HG02798 (cell line): ENCODE results near the gene SNCAIP.

Experiments used
- ATAC-seq: cut with Tn5 transposase; IDR thresholded peaks from one replicate; pipeline ENCODE4 v1.9.1; 2021; ENCODE audit warnings: mild to moderate bottlenecking; ENCODE audit not compliant: unreplicated experiment, poor library complexity

The SNCAIP gene

DNA sequence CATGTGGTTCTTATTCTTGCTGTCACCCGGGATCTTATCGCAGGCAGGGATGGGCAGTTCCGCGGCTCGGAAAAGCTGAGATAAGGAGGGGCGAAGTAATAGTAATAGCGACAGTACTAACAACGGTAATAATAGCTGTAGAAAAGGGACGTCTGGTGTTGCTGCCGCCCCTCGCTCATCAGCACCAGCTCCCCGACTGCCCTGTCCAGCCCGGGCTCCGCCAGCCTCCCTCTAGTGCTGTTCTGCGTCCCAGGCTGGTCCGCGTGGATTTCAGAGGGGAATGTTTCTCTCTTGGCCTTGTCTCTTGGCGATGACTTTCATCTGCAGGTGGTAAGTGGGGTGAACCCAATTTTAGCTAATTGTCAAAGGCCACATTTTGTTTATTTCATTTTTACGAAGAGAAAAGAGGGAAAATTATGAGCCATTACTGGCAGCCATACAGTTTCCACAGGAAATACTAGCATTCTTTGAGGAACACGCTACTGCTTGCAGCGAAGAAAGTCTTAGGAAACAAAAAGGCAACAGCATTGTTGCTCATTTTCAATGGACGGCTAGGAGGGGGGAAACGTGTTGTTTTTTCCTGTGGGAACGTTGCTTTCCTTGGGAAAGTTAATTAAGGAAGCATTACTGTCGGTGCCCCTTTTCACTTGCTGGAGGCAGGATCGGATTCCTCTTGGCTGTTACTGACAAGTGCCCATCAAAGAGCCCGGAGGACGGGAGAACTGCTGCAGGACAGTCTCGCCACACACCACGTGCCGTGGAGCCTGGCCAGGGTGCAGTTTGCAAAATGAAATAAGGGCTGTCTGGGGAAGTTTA is 762 bp downstream of the SNCAIP start:
- ATAC-seq, result no peak

DNA sequence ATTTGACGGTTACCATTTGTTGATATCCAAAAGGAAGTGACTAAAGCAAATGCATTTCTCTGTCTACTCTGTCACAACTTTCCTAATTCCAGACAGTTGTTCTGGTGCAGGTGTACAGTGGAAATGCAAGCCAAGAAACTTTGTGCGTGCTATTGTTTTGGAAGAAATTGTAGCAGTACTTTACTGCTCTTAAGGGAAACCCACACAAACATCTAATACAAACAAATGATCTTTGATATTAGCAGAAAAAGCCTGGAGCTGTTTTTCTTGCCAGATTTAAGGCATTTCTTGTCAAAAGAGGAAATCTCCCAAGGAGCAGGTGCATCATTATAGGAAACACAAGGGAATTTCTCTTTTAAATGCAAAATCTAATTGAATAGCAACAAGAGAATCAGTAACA is 2.0 kb downstream of the SNCAIP start:
- no peak for ATAC-seq

- no peak for ATAC-seq
These were observed 3.5 kb downstream of the SNCAIP start for GRCh38 chr5:122315521-122315920.

- no peak for ATAC-seq
These were observed 4.6 kb downstream of the SNCAIP start for GRCh38 chr5:122316656-122317055.

DNA sequence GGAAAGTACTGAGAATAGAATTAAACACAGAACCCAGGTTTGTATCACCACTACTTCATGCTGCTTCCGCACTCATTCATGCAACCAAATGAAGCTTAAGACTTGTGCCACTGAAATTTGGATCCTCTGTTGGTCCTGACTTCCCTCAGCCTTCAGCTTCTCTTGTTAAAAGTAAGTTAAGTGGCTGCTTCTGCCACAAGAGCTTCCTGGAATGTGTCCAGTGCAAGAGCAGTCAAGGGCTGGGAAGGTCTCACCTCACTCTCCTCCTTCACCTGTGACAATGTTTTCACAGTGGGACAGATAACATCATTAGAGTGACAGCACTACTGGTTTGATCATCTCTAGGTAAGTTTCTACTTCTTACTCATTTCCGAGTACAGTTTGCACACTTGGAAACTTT is 7.9 kb downstream of the SNCAIP start:
- no peak for ATAC-seq

DNA sequence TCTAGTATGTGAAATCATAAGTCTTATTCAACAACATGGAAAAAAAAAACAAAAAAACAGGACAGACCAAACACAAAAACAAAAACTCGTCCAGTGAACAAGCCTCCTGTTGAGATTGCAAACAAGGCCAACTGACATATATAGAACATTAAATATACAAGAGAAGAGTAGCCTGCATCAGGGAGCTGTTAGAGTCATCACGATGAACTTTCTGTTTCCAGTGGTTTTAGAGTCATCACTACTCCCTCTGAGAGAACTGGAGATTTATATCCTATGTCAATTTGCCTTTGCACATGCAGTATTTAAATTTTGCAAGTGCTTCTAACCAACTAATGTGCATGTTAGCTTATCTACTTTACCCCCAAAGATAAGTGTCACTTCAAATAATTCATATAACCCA is 9.9 kb downstream of the SNCAIP start:
- no peak for ATAC-seq

DNA sequence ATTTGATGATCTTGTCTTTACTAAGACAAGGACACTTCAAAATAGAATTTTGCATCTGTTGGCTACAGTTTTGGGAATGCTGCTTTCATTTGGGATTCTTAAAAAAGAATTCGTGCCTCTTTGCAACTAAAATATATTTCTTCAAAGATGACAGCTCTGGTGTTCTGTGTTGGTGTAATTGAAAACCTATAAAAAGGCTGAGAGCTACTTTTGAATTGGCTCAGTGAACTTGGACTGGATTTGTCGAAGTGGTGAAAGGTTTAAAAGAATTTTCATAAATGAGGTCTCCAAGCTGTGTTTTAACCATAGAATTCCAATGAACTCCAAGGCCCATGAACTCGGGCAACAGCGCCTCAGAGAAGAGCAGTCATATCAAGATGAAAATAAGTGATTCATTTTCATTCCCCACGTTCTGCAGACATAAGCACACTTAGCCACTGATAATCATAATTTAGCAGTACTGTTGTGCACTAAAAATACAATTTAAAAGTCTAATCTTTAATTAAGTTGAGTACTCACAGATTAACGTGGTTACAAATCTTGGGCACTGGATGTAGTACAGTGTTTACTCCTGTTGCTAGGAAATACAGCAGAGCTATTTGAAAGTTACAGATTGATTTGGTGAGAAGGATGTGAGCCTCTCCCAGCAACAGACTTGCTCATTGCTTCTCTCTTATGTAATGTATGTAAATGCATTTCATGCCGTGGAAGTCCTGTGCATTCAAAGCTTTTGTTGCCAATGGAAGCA is 10.9 kb downstream of the SNCAIP start:
- no peak for ATAC-seq

DNA sequence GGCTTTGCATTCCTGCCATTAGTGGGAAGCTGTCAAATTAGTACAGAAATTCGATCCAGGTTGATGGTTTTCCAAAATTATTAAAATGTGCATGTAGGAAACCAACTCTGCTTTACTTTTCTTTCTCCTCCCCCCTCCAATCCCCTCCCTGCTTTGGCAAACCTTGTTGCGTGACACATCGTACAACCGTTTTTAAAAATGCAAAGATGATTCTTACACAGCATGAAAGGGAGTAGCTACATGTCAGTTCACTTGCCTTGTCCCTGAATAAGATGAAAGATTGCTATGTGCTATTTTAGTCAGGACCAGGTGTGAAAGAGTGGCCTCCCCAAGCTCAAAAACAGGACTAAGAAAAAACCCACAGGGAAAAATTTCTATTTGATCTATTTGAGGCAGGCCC is 11.7 kb downstream of the SNCAIP start:
- ATAC-seq, result no peak

GRCh38 chr5:122327110-122327509 is 15.1 kb downstream of the SNCAIP start:
- ATAC-seq, result no peak

DNA sequence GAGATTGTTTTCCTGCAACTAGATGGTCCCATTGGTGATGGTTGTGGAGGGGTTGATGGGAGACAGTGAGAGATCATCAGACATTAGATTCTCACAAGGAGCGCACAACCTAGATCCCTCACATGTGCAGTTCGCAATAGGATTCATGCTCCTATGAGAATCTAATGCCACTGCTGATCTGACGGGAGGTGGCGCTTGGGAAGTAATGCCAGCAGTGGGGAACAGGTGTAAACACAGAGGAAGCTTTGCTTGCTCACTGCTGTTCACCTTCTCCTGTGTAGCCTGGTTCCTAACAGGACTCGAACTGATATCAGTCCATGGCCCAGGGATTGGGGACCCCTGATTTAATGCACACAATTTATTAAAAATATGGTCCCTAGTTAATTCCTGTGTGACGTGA is 18.8 kb downstream of the SNCAIP start:
- no peak for ATAC-seq

DNA sequence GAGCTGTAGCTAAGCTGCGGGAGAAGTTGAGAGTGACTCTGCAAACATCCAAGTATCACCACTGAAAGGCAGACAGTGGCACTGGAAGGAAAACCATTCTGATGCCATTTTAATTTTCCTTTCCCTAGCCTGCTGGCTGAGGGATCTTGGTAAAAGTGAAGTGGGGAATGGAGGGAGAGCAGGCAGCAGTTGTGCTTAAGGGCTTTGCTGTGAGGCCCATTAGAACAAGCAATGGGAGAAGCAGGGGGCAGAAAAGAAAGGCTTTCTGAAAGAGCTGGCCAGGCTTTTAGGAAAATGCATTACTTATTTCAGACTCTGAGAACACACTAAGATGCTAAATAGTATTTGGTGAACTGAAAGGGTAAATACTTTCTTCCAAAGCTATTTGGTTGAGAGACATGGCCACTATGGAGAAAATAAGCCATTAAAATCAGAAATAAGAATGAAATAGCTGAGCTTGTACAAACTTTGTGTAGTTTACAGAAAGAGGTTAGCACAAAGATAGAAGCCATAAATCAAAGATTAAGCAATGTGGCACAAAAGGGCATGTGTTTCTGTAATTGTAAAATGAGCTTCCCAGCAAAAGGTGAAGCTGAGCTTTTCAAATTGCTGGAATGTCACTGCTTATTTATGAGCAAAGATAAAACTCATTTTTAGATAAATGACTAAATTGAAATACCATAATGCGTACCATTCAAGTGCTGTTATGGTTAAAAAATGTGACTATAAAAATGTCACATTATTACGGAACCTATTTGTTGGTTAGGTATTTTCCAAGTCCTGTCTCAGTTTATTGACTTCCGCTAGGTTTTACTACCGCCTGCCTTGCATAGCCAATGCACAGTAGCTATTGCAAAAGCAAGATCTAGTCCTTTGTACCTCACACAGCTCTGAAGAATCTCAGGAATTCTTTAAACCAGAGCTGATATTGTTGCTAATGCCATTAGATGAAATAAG is 20.8 kb downstream of the SNCAIP start:
- no peak for ATAC-seq

- ATAC-seq, result no peak
These were observed 21.5 kb downstream of the SNCAIP start for GRCh38 chr5:122333564-122333963.

DNA sequence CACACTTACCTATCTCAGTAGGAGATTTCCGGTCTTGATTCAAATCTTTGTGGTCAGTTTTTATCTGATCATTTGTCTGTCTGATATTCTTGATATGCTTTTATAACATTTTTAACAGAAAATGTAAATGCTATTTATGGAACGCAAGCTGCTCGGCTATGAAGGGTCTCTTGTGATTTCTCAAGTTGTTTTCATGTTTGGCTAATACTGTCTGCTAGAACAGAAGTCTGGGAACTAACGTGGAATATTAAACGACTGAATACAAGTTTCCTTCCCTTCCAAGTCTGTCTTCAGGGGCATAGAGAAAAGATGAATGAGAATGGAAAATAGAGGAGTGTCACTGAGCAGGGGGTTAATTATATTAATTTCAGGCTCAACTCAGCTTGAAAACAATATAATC is 27.6 kb downstream of the SNCAIP start:
- no peak for ATAC-seq

- no peak for ATAC-seq
These were observed 29.1 kb downstream of the SNCAIP start for GRCh38 chr5:122341087-122341486.

DNA sequence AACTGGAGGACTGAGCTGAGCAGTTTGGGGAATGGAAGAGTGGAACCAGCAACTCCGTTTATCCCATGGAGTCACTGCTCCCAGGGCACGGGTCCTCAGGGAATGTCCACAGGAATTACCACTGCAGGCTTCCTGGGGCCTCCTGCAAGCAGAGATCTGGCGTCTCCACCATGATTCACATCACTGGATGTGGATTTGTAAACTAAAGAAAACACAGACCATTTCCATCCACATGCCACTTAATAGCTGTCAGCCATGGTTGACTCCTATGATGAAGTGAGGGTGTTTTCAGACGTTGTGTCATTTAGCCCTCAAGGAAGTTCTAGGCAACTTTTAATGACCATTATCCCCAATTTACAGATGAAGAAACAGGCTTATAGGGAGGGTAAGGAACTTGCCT is 30.2 kb downstream of the SNCAIP start:
- ATAC-seq, result no peak

DNA sequence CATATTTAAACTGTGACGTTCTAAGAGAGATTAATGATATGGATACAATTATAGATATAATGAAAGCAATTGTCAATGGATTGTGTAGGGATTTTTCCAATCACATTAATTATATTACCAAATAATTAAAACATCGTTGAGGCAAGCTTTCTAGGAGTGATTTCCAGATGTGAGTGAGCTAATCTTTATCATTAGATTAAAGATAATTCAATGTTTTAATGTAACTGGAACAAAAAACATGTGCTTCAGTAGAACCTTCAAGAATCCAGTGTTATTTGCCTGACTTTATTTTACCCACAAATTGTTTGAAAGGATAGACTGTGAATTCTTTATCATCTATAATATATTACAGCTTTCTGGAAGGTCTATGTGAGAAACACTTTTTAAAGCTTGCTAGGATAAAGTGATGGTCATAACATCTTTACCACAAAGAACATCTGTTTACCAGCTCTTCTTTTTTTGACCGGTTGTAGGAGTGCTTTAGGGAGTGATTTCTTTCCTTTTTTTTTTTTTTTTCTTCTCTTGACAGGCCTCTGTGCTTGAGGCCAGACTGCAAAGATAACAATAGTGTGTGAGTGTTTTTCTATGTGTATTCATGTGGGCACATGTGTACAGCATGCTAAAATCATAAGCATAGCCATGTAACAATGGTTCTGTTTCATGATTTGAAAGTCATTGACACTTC is 35.0 kb downstream of the SNCAIP start:
- ATAC-seq, result no peak

DNA sequence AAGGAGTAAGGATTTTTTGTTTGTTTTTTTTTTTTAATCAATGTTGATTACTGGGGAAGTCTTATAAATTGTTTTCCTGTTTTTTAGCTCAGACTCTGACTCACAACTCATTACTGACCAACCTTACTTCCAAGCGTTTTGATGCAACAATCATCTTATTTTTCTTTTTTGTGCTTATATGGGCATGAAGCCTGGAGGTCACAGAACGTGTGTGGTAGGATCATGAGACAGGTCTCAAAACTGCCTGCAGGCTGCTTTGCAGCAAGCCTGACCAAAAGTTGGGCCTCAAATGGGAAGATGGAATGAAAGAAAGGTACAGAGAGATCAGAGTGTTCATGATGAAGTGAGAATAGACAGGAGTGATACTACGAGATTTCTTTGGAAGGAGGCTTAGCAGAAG is 38.5 kb downstream of the SNCAIP start:
- no peak for ATAC-seq

DNA sequence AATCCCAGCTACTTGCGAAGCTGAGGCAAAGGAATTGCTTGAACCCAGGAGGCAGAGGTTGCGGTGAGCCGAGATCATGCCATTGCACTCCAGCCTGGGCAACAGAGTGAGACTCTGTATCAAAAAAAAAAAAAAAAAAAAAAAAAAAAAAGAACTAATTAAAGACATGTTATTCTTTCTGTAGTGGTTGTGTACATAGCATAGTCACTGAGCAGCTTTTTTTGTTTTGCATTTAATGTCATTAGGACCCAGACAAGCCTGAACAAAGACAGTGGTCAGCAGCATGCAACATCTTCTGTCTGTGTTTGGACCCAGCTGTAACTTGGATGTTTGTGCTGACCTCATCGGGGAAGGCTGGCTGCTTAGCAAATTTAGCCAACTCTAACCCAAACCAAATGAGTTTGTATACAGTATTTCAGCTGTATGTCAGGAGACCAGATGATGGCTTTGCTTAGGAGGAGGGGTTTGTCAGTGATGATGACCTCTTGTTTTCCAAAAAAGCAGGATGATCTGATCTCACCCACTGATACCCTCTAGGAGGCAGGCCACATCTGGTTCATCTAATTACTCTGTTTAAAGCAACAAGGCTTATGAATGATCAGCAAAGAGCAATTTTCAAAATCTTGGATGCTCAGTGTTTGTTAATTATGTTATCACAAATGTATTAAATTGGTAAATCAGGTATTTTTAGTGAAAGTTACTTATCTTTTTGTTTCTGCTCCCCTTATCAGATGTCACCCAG is 39.5 kb downstream of the SNCAIP start:
- no peak for ATAC-seq

- no peak for ATAC-seq
These were observed 40.3 kb downstream of the SNCAIP start for GRCh38 chr5:122352331-122352730.
